ENCODE results near the gene FASTK. TPM values are rescaled to one million over a fixed set of nuclear protein-coding genes. Genes with fewer than 3 reads are reported as not detected.

The FASTK gene
- total RNA-seq, 1 donor from 2014 or later = 68.0 TPM

DNA sequence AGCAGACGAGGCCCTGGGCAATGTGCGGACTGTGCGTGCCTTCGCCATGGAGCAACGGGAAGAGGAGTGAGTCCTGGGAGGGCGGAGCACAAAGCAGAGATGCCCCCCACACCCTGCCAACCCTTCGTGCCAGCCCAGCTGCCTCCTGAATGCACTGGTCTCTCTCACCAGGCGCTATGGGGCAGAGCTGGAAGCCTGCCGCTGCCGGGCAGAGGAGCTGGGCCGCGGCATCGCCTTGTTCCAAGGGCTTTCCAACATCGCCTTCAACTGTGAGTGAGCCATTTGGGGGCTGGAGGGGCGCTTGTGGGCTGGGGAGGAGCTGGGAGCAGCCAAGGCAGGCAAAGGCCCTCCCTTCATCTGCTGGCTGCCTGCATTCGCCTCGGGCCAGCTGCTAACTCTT lies 44.7 kb downstream of the FASTK start:
- Mint-ChIP-seq H3K4me1 (ENCODE audit: unreplicated experiment) (peaks cover 2% of the 10 kb centered on the region), H3K36me3 (ENCODE audit: low read depth, unreplicated experiment) (no peaks in the 10 kb centered on the region), H3K27ac (ENCODE audit: unreplicated experiment) (peak overlapping the region; percentile 45), H3K4me3 (ENCODE audit: unreplicated experiment) (no peak overlapping the region), H3K9me3 (ENCODE audit: unreplicated experiment) (no peaks in the 10 kb centered on the region), H3K27me3 (ENCODE audit: unreplicated experiment) (peaks cover 15% of the 10 kb centered on the region)
- no peak for DNase-seq (ENCODE audit: low spot score)
- TF ChIP-seq CTCF (IDR thresholded peaks at IDR 0.05; ENCODE audit: unreplicated experiment) = no peak

DNA sequence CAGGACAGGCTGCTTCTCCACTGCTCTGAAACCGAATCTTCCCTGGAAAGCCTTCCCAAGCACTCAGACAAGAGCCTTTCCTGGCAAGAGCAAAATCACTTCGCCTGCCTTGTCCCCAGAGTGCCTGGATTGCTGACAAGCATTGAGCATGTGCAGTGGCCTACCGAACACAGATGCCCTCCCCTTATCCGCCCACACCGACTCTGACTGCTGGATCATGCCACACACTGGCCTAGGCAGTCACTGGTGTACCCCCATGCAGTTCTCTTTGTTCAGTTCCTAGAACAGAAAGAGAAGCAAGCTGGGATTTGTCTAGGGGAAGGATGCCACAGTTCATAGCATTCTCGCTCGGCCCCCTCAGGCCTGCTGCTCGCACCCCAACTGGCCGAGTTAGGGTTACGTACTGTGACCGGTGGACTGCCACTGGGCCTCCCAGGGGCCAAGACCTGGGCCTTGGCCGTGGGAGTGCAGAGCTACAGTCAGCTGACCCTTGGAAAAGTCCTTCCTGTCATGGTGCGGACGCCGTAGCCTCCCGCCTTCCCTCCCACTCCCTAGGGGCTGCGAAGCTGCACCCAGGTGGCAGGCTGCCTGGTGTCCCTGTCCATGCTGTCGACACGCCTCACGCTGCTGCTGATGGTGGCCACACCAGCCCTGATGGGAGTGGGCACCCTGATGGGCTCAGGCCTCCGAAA lies 45.4 kb downstream of the FASTK start:
- no peak for DNase-seq (ENCODE audit: low spot score)
- peaks cover 2% of the 10 kb centered on the region for H3K4me1 Mint-ChIP-seq (ENCODE audit: unreplicated experiment)
- H3K36me3 Mint-ChIP-seq (ENCODE audit: low read depth, unreplicated experiment) = no peaks in the 10 kb centered on the region
- peaks cover 12% of the 10 kb centered on the region for H3K27me3 Mint-ChIP-seq (ENCODE audit: unreplicated experiment)
- H3K27ac Mint-ChIP-seq (ENCODE audit: unreplicated experiment) = peak overlapping the region; percentile 45
- no peak for TF ChIP-seq CTCF (IDR thresholded peaks at IDR 0.05; ENCODE audit: unreplicated experiment)
- H3K4me3 Mint-ChIP-seq (ENCODE audit: unreplicated experiment) = no peak overlapping the region
- H3K9me3 Mint-ChIP-seq (ENCODE audit: unreplicated experiment) = no peaks in the 10 kb centered on the region

GRCh38 chr7:151034312-151035025 lies 46.1 kb downstream of the FASTK start:
- peaks cover 2% of the 10 kb centered on the region for H3K4me1 Mint-ChIP-seq (ENCODE audit: unreplicated experiment)
- TF ChIP-seq CTCF (IDR thresholded peaks at IDR 0.05; ENCODE audit: unreplicated experiment) = no peak
- no peak for DNase-seq (ENCODE audit: low spot score)
- peaks cover 8% of the 10 kb centered on the region for H3K27me3 Mint-ChIP-seq (ENCODE audit: unreplicated experiment)
- no peak overlapping the region for H3K4me3 Mint-ChIP-seq (ENCODE audit: unreplicated experiment)
- H3K27ac Mint-ChIP-seq (ENCODE audit: unreplicated experiment) = no peak overlapping the region
- H3K9me3 Mint-ChIP-seq (ENCODE audit: unreplicated experiment) = no peaks in the 10 kb centered on the region
- no peaks in the 10 kb centered on the region for H3K36me3 Mint-ChIP-seq (ENCODE audit: low read depth, unreplicated experiment)

GRCh38 chr7:151033864-151034249 lies 46.8 kb downstream of the FASTK start:
- Mint-ChIP-seq H3K9me3 (ENCODE audit: unreplicated experiment) (no peaks in the 10 kb centered on the region), H3K27ac (ENCODE audit: unreplicated experiment) (no peak overlapping the region), H3K4me3 (ENCODE audit: unreplicated experiment) (no peak overlapping the region), H3K4me1 (ENCODE audit: unreplicated experiment) (peaks cover 4% of the 10 kb centered on the region), H3K36me3 (ENCODE audit: low read depth, unreplicated experiment) (no peaks in the 10 kb centered on the region), H3K27me3 (ENCODE audit: unreplicated experiment) (peaks cover 8% of the 10 kb centered on the region)
- no peak for DNase-seq (ENCODE audit: low spot score)
- TF ChIP-seq CTCF (IDR thresholded peaks at IDR 0.05; ENCODE audit: unreplicated experiment) = no peak
